ENCODE results near the gene ANAPC2. TPM values are rescaled to one million over a fixed set of nuclear protein-coding genes. Genes with fewer than 3 reads are reported as not detected.

ANAPC2 gene
- total RNA-seq, 1 experiment from 2014 or later = 46.0 TPM

DNA sequence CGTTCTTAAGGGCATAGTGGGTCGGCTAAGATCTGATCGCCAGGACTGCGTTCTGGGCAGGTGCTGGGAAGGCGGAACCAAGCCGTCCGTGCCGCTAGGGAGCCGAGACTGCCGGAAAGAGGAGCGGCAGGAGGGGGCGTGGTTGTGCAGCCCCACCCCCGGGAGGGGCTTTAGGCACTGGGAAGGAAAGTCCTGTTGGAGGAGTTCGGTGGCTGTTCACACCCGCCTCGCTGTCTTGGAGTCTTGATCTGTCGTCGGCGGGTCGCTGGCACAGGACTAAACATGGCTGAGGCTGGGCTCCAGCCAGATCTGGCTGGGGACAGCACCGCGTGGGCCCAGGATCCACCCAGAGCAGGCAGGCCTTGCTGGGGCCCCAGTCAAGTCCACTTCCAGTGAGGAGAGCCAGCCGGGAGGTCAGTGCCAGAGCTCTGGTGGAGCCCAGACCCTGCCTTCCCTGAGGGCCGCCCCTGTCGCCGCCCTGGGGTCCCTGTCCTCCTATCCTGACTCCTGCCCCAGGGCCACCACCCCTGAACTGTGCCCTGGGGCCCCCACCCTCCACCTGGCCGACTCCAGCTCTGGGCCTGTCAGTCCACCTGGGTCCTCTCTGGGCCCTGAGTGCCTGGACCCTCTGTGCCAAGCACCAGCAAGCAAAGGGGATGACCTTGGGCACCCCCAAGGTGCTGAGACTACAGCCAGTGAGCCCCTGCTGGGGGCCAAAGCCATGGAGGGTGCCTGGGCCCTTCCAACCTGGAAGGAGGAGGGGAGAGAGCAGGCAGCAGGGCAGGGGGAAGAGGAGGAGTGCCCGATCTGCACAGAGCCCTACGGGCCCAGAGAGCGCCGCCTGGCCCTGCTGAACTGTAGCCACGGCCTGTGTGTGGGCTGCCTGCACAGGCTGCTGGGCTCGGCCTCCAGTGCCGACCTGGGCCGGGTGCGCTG is 29.2 kb upstream of the ANAPC2 start:
- DNase-seq (ENCODE audit: low read depth, low spot score) = no peak
- intact Hi-C loops (cut with micrococcal nuclease; ENCODE audit: unreplicated experiment) = no loop called here
- ChIA-PET CTCF (interaction anchor here (0.6 kb wide), 1 partner anchor 455 kb away, joined by 5 read pairs; no protein-coding TSS in a partner anchor), POLR2A (no interaction called here)
- no peaks in the 10 kb centered on the region for H3K36me3 ChIP-seq (ENCODE audit: control insufficient read depth, insufficient read depth, low read length)
- H3K27me3 ChIP-seq (ENCODE audit: control insufficient read depth, insufficient read depth, low read length) = no peaks in the 10 kb centered on the region
- ATAC-seq = peak; percentile 73
- no peaks in the 10 kb centered on the region for H3K9me3 ChIP-seq (ENCODE audit: control insufficient read depth, insufficient read depth, low read depth, low read length)
- TF ChIP-seq, protein P1, sequence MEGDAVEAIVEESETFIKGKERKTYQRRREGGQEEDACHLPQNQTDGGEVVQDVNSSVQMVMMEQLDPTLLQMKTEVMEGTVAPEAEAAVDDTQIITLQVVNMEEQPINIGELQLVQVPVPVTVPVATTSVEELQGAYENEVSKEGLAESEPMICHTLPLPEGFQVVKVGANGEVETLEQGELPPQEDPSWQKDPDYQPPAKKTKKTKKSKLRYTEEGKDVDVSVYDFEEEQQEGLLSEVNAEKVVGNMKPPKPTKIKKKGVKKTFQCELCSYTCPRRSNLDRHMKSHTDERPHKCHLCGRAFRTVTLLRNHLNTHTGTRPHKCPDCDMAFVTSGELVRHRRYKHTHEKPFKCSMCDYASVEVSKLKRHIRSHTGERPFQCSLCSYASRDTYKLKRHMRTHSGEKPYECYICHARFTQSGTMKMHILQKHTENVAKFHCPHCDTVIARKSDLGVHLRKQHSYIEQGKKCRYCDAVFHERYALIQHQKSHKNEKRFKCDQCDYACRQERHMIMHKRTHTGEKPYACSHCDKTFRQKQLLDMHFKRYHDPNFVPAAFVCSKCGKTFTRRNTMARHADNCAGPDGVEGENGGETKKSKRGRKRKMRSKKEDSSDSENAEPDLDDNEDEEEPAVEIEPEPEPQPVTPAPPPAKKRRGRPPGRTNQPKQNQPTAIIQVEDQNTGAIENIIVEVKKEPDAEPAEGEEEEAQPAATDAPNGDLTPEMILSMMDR (IDR thresholded peaks at IDR 0.05) = 0 out of 2 replicates have a peak, but pooled peaks have one; percentile 19
- TF ChIP-seq SIN3A (IDR thresholded peaks at IDR 0.05; ENCODE audit: borderline replicate concordance, insufficient read depth, low read depth, low read length) (no peak; the same call in 1 of the 2 replicates), POLR2AphosphoS5 (IDR thresholded peaks at IDR 0.05; ENCODE audit: low read depth, low read length) (peak; percentile 65), TCF7L2 (IDR thresholded peaks at IDR 0.05; ENCODE audit: low read depth, low read length) (no peak)
- TF ChIP-seq, protein P2, sequence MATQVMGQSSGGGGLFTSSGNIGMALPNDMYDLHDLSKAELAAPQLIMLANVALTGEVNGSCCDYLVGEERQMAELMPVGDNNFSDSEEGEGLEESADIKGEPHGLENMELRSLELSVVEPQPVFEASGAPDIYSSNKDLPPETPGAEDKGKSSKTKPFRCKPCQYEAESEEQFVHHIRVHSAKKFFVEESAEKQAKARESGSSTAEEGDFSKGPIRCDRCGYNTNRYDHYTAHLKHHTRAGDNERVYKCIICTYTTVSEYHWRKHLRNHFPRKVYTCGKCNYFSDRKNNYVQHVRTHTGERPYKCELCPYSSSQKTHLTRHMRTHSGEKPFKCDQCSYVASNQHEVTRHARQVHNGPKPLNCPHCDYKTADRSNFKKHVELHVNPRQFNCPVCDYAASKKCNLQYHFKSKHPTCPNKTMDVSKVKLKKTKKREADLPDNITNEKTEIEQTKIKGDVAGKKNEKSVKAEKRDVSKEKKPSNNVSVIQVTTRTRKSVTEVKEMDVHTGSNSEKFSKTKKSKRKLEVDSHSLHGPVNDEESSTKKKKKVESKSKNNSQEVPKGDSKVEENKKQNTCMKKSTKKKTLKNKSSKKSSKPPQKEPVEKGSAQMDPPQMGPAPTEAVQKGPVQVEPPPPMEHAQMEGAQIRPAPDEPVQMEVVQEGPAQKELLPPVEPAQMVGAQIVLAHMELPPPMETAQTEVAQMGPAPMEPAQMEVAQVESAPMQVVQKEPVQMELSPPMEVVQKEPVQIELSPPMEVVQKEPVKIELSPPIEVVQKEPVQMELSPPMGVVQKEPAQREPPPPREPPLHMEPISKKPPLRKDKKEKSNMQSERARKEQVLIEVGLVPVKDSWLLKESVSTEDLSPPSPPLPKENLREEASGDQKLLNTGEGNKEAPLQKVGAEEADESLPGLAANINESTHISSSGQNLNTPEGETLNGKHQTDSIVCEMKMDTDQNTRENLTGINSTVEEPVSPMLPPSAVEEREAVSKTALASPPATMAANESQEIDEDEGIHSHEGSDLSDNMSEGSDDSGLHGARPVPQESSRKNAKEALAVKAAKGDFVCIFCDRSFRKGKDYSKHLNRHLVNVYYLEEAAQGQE (IDR thresholded peaks at IDR 0.05; ENCODE audit: insufficient read depth in 1 of 2, low read depth in 2 of 2, low read length in 1 of 2) = no peak
- H3K4me1 ChIP-seq (ENCODE audit: control insufficient read depth, insufficient read depth, low read length) = peaks cover 26% of the 10 kb centered on the region
- peak overlapping the region; percentile 33 to 48 for H3K4me3 ChIP-seq (ENCODE audit: low read depth in 2 of 2, low read length in 2 of 2)
- peak overlapping the region; percentile 86 for H3K27ac ChIP-seq (ENCODE audit: low read length)
- no TSS peak for BruUV-seq (replicated peaks)
- in situ Hi-C loops (cut with HindIII; ENCODE audit: low pct_unique_long_range_greater_than_20kb, low sequenced_read_pairs) = no loop called here

DNA sequence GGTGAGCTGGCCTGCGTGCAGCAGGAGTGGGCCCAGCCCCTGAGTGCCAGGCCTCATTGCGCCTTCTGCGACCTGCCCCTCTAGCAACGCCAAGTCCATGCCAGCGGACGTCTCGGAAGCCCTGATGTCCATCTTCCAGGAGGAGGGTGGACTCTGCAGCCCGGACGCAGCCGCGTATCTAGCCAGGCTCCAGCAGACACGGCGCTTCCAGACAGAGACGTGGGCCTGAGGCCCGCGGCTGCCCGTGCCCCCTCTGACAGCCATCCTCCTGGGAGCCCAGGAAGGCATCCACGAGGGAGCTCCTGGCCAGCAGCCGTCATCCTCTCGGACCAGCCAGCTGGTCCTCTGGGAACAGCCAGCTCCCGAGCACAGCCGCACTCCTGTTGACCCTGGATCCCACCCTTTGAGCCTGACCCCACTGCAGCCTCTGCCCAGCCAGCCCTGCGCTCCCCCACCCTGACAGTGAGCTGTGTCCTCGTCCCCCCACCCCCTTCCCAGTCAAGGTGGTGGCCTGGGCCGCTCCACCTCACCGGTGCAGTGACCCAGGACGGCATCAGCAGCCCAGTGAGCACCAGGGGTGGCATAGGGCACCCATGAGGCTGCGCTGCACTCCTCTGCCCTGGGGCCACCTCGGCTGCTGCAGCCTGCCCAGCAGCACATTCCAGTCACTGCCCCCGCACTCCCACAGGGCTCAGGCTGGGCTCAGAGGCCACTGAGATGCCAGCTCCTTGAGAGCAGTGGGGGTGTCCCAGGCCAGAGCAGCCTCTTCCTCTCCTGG is 28.0 kb upstream of the ANAPC2 start:
- in situ Hi-C loops (cut with HindIII; ENCODE audit: low pct_unique_long_range_greater_than_20kb, low sequenced_read_pairs) = no loop called here
- BruUV-seq (replicated peaks) = no TSS peak

More for the DNA sequence above, 28.0 kb upstream of the ANAPC2 start:
- ChIA-PET CTCF (interaction anchor here (0.6 kb wide), 2 partner anchors 89 to 454 kb away, joined by 5 to 7 read pairs; no protein-coding TSS in a partner anchor), POLR2A (no interaction called here)
- Histone ChIP-seq H3K36me3 (ENCODE audit: control insufficient read depth, insufficient read depth, low read length) (no peaks in the 10 kb centered on the region), H3K27me3 (ENCODE audit: control insufficient read depth, insufficient read depth, low read length) (no peaks in the 10 kb centered on the region), H3K4me3 (ENCODE audit: low read depth in 2 of 2, low read length in 2 of 2) (no peak overlapping the region; a peak in 1 of 4 replicates), H3K27ac (ENCODE audit: low read length) (peak overlapping the region; percentile 86; the same call in 1 of the 2 replicates), H3K4me1 (ENCODE audit: control insufficient read depth, insufficient read depth, low read length) (peaks cover 26% of the 10 kb centered on the region), H3K9me3 (ENCODE audit: control insufficient read depth, insufficient read depth, low read depth, low read length) (no peaks in the 10 kb centered on the region)
- DNase-seq (ENCODE audit: low read depth, low spot score) (no peak), ATAC-seq (no peak)
- TF ChIP-seq, protein P2 (IDR thresholded peaks at IDR 0.05; ENCODE audit: insufficient read depth in 1 of 2, low read depth in 2 of 2, low read length in 1 of 2) = no peak
- TF ChIP-seq TCF7L2 (IDR thresholded peaks at IDR 0.05; ENCODE audit: low read depth, low read length) (no peak), POLR2AphosphoS5 (IDR thresholded peaks at IDR 0.05; ENCODE audit: low read depth, low read length) (no peak), SIN3A (IDR thresholded peaks at IDR 0.05; ENCODE audit: borderline replicate concordance, insufficient read depth, low read depth, low read length) (no peak)
- TF ChIP-seq, protein P1 (IDR thresholded peaks at IDR 0.05) = no peak
- intact Hi-C loops (cut with micrococcal nuclease; ENCODE audit: unreplicated experiment) = no loop called here

All from Panc1 (cell line).